CD1c-positive myeloid dendritic cell (primary cell): ENCODE data around the gene GPLD1.
A peak's percentile ranks its signal among the peaks of the same experiment; 100 is the strongest.

ENCODE experiments used
- DNase-seq: peaks from one replicate; pipeline ENCODE4 v3.0.0-alpha.2; 2016; ENCODE audit errors: extremely low spot score

The GPLD1 gene

DNA sequence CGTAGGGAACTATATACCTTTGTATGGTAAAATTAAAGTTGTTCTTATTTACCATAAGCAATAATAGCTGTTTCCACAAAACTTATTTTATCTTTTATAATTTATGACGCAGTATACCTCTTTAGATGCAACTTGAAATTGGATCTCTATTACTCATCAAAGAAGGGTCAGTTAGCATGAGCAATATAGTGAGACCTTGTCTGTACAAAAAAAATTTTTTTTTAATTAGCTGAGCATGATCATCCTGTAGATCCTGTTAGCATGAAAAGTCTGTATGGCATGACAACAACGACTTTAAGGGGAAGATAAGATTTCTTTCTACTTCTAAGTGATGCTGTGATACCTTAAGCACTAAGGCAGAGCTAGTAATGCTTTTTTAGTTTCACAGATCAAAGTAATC, 11.3 kb upstream of the GPLD1 start:
- no peak for DNase-seq

DNA sequence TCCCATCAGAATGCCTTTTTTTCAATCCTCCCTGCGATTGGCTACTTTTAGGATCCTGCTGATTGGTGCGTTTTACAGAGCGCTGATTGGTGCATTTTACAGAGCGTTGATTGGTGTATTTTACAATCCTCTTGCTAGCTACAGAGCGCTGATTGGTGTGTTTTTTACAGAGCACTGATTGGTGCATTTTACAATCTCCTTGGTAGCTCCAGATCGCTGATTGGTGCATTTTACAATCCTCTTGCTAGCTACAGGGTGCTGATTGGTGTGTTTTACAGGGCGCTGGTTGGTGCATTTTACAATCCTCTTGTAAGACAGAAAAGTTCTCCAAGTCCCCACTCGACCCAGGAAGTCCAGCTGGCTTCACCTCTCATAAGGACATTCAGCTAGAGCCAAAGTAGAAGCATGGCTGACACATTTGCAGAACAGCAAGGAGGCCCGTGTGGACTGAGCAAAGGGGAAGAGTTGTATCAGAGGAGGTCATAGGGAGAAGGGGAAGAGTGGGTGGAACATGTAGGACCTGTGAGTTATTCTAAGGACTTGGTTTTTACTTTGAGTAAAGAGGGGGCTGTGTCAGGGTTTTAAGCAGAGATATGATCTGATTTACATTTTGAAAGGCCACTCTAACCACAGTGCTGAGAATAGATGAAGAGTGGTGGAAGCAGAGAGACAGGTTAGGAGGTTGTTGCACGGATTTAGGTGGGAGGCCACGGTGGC, 8.0 kb upstream of the GPLD1 start:
- peak; percentile 11 for DNase-seq

DNA sequence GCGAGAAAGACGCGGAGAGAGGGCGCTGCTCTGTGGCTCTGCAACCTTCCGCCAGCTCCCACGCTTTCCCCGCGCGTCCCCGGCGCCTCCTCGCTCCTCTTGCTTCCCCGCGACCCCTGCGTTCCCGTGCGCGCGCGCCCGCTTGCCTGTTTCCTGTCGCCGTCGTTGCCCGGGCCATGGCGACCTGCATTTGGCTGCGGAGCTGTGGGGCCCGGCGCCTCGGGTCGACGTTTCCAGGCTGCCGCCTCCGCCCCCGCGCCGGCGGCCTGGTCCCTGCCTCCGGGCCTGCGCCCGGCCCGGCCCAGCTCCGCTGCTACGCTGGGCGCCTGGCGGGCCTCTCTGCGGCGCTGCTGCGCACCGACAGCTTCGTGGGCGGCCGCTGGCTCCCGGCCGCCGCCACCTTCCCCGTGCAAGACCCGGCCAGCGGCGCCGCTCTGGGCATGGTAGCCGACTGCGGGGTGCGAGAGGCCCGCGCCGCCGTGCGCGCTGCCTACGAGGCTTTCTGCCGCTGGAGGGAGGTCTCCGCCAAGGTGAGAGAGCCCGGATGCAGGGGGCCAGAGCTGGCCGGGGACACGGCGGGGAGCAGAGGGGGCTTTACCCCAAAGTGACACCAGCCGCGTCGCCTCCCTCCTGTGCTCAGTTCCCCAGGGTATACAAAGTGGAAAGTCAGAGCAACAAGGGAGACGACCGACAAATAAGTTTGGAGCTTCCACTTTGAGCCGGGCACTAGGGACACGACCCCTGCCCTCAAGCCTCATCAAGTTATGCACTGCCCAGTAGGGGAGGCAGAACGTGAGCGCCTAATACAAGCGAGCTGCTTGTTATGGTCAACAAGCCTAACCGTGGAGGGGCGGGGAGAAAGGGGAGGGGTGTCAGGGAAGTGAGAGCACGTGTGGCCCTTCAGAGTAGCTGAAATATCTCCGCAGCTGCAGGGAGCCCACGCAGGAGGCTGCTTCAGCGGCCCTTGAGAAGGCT, 5.7 kb upstream of the GPLD1 start, which contains the start of gene ALDH5A1:
TSS of gene ALDH5A1 (plus strand) at position 149 of the 975 bp plus-strand sequence. CDS start at position 177, 28 bp downstream.
- peak; percentile 78 for DNase-seq

DNA sequence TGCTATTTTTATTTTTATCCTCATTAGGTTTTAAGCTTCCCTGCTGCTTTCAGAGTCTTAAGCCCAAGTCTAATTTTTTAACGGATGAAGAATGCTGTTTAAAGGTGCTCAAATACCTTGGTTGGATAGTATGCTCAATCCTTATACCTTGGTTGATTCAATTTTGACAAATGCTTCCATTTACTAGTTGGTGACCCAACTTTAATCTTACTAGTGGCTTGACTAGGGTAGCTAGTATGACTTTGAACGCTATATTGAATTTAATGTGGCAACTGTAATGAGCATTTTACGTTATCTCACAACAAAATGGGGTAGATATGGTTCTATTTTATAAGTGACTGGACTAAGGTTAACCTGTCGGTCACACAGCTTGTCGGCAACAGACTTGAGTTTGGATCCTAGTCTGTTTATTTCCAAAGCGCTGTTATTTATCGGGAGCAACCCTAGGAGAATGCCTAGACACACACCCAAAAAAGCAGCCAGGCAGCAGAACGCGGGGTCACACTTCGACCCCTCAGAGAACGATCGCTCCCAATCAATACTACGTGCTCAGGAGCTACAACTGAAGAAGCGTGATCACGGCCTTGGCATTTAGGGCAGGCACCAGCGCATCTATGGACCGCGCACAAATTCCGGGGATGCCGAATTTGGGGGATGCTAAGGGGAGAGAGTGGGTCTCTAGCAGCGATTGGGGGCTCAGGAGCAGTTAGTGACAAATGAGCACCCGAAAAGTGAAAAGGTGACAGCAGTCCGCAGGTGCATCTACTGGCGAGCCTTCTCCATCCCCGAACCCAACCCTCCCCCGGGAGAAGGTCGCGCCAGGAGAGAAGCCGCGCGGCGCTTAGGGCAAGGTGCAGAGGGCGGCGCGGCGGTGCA, 4.8 kb upstream of the GPLD1 start:
- DNase-seq = no peak

DNA sequence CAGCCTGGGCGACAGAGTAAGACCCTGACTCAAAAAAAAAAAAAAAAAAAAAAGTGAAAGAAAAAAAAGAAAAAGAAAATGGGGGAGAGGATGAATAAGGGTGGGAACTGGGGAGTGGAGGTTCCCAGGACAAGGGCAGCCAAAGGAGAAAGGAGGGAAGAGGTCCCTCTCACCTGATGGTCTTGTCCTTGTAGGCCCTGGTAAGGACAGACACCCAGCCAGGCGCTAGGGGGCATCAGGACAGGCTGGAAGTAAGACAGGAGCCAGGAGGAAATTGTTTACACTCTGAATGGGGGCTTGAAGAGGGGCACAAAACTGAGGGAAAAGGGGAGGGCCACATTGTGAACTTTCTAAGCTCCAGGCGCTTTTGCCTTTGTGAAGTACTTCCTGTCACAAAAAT, 3.1 kb upstream of the GPLD1 start:
- DNase-seq = no peak

DNA sequence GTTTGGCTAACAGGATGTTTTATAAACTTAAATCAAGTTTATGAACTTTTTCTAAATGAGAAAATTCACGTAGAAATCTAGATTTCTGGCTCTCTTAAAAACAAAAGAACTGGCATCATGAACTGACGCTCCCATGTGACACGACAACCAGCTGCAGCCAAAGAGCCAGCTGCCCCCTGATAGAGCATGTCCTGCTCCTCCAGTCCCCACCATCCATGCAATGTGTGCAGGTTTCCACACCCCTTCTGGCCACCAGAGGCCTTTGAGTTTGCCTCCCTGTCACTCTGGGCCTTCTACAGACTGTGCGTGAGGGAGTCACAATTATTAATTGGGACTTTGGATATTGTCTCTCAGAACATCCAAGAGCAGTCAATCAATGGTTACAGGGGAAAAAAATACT, 1.6 kb upstream of the GPLD1 start:
- no peak for DNase-seq

DNA sequence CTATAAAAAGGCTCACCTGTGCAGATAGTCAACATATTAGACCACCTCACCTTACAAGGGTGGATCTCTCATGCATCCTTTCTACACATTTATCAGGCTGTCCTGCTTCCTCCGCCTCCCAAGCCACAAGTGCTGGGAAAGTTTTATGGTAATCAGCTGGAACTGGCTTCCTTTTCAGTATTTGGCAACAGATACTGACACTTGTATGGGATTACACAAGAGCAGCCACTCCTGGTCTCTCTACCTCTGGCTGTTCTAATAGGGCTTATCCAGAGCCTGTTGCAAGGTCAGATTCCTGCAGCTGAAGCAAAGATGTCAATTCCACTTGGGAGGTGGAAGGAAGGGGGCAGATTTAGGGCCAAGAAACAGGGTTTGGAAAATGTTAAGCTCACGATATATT, 503 bp upstream of the GPLD1 start:
- no peak for DNase-seq

DNA sequence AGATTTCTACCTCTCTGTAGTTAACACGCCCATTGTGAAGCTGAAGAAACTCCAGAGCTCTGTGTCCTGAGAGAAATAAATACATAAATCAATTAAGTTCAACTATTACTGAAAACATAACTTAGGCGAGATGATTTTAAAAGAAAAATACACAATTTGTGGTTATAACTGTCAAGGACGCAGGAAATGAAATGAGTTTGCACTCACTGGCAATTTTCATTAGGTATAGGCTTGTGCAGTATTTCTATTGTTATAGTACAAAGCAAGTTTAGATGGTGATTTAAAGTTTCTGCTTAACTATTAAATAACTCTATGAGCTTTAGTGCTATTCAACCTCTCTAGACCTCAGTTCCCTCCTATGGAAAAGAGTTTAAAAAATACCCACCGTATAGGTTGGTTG, 3.3 kb downstream of the GPLD1 start:
- DNase-seq = no peak

DNA sequence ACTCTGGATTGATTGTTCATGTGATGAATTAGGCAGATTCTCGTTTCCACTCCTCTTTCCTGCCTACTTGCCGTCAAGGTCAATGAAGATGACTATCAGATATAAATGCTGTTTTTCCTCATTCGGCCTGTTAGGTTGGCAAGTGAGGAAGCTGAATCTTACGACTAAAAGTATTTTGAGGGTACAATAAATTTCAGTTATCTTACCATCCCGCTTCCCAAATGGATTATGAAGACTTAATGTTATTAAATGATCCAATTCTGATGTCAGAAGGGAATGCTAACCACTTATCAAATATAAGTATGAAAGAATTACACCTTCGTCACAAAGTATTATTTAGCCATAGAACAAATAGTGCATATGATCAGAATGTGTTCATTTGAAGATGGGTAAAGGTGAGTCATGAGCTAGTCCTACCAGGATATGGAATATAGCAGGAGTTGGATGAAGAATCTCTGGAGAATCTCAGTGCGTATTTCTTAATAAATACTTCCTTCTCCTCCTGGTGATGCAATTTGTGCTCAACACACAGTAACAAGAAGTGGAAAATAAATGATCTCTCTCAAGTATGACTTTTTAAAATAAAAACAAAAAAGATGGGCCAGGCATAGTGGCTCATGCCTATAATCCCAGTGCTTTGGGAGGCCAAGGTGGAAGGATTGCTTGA, 4.6 kb downstream of the GPLD1 start:
- no peak for DNase-seq

DNA sequence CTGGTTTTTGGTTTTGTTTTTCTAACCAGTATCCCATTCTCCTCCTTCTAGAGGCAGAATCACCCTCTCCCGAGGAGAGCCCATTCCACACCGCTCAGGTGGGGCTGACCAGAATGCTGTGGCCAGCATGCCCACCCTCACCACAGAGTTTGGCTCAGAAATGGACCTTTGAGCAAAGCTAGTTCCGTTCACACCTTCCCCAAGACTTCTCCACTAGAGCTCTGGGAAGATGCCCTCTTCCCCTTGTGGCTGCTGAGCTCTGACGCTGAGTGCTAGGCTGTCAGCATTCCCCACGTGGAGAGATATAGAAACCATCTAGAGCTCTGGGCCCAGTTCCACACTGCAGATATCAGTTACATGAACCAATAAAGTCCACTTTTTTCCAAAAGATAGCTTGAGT, 7.9 kb downstream of the GPLD1 start:
- no peak for DNase-seq

DNA sequence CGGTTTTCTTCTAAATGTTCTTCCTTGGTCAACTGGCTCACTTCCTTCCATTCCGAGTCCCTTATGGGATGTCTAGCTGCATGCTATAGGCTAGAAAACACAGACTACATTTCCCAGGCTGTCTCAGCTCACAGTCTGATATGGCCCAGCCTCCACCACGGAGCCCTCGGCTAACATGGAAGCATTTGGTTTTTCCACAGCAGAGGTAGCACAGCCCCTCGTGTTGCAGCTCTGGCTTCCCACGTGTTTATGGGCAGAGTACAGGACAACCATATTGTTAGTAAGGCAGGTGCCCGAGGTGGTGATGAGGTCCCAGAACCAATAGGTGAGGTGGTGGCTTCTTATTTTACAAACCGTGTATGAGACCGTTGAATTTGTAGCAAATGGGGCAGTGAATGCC, 8.7 kb downstream of the GPLD1 start:
- DNase-seq = no peak

DNA sequence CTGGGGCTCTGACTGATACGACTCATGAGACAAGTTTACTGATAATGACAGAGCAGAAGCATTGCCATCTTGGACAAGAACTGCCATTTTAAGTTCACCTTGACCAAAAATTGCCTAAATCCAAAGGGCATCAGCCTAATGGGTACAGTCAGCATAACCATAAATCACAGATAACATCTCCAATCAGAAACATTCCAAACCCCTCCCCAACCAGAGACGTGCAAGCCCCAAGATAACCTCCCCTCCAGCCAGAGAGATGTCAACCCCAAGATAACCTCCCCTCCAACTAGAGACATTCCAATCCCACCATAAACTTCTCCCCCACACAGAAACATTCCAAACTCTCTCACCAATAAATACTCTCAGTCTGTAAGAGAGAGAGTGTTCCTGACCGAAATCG, 10.5 kb downstream of the GPLD1 start:
- no peak for DNase-seq

DNA sequence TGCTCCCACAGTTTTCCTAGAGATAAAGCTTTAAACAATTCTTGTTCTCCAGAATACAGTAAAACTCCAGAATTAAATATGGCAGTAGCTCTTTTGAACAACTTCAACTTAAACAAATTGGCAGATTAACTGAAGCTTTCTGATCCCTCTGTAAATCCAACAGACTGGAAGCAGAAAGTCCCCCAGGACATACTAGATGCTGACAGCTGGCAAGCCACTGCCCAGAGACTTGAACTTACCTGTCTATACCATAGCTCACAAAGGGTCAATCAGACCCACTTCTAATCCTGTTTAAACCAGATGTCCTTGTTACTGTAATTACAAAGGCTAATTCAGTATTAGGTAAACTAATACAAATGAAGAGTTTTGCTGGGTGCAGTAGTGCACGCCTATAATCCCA, 12.3 kb downstream of the GPLD1 start:
- DNase-seq = no peak

DNA sequence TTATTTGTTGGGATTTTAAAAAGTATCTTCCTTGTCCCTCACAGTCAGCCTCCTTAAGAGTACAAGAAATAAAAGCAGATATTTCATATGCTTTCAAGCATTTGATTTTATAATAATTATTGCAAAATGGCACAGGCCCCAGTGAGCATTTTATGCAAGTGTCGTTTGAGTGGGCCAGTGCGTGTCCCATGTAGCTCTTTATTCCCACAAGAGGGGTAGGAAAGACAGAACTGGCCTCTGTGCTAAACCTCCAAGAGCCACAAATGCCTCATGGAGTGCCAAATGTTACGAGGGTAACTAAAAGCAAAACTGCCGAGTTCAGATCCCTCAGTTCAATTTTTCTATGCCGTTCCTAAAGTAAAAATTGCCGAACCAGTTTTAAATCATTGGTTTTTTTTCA, 12.7 kb downstream of the GPLD1 start:
- DNase-seq = no peak

DNA sequence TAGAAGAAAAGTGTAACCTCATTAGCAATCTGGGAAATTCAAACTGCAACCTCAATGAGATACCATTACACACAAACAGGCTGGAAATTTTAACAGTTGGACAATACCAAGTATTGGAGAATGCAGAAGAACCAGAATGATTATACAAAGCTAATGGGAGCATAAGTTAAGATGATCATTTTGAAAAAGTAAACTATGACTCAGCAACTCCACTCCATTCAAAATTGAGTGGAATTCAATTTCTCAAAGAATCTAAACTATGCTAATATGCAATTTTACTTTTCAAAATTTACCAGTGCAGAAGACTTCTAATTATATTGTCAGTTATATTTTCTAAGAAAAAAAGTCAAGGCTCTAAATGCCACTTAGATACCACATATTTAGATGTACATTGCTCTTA, 17.2 kb downstream of the GPLD1 start:
- DNase-seq = no peak

DNA sequence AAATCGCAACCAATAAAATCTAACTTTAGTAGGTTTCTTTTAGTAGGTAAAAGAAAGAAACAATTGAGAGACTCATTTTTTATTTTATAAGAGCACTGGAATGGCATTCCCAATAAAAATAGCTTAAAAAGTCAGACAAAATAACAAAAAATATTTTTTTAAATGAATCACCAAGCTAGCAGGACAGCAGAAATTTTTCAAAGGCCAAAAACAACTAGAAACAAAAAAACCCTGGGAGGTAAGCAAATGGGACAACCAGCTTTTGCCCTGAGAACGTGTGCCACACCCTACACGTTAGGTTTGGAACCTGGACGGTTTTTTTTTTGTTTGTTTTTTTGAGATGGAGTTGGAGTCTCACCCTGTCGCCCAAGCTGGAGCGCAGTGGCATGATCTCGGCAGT, 19.6 kb downstream of the GPLD1 start:
- DNase-seq = no peak

DNA sequence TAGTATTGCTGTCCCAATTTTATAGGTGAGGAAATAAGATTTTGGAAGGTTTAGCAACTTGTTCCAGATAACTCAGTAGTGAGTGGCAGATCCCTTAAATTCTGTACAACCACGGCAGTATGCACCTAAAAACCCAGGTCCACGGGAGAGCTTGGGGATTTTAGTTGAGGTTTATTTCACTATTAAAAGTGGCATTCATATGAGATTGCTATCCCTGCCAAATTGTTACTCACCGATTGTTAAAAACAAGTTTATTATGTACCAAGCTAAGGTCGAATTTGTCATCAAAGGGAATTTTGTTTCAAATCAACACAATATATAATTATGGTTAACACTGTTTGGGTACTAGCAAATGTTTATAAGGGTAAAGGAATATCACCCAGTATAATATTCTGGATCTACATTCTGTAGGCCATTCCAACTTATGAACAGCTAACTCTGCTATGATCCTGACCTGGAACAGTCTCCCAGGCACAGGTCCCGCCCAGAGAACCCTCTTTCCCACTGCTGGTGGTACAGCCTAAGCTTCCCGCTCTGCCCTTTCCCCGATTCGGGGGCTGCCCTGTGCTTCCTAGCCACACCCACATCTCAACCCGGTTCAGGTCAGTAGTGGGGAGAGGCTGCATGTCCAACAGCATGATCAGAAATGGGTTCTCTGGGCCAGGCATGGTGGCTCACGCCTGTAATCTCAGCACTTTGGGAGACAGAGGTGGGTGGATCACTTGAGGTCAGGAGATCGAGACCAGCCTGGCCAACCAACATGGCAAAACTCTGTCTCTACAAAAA, 24.9 kb downstream of the GPLD1 start:
- DNase-seq = no peak

DNA sequence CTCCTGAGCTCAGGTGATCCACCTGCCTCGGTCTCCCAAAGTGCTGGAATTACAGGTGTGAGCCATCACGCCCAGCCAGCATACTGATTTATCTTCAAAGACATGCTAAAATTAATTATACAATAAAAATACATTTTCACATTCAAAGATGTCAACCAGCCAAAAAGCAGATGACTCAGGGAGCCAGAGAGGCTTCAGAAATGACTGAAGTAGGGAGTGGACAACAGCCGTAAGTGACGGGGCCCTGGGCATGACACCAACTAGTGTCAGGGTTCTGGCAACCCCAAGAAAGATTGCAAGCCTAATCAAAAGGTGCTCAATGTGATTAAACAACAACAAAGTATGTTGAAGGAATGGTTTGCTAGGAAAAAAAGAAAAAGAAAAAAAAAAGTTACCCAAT, 28.4 kb downstream of the GPLD1 start:
- no peak for DNase-seq

DNA sequence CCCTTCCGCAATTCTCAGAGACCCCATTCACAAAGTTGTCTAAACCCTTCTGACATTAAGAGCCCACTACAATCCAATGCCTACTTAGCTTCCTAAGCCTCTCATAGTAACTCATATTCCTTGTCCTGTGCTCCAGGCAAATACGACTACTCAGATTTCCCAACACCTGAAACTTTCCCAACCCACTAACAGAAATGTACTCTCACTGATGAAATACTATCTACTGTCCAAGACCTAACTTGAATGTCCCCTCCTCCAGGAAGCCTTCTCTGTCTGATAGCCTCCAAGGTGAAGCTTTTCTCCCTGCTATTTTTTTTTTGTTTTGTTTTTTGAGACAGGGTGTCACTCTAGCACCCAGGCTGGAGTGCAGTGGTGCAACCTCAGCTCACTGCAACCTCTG, 30.4 kb downstream of the GPLD1 start:
- no peak for DNase-seq

DNA sequence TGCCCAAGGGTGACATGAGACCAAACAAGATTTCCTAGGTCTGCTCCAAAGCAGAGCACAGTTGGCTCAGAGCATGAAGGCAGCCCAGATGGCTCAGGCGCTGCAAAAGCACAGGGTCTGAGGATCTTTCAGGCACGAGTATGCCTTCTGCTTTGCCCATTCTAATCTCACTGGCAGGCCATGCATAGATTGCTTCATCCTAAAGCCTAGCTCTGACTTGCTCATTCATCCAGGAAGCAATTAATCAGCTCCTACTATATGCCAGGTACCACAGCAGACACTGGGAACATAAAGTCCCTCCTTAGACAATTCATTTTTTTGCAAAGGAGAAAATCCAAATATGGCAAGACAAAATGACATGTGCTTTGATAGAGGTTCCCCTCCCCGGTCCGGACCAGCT, 31.2 kb downstream of the GPLD1 start:
- DNase-seq = no peak

DNA sequence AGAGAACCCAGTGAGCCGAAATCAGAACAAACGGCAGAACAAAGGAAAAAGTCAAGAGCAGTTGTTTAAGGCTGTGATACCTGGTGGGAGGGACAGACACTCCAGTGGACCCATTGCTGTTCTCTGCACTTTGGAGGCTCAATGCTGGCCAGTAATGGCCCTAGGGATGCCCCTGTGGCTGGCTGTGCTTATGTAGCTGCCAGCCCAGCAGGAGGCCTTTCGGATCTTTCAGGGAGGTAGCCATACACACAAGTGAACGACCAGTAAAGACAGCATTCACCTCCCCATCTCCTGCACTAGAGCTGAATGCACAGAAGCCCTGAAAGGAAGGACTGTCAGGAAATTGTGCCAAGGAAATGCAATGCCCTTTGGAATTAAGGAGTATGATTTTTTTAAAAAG, 34.3 kb downstream of the GPLD1 start:
- no peak for DNase-seq
